GM20000 (cell line): Measurements from ENCODE around the gene KCNT2.

ENCODE experiments used
- DNase-seq: peaks from one replicate; pipeline ENCODE4 v3.0.0; 2012; ENCODE audit warnings: low spot score
- TF ChIP-seq, protein P1 (sequence below): IDR thresholded peaks from 2 replicates; pipeline ENCODE4 v1.5.1; 2012; ENCODE audit warnings: mild to moderate bottlenecking, control low read depth; ENCODE audit errors: extremely low read depth, missing control alignments

Gene KCNT2

DNA sequence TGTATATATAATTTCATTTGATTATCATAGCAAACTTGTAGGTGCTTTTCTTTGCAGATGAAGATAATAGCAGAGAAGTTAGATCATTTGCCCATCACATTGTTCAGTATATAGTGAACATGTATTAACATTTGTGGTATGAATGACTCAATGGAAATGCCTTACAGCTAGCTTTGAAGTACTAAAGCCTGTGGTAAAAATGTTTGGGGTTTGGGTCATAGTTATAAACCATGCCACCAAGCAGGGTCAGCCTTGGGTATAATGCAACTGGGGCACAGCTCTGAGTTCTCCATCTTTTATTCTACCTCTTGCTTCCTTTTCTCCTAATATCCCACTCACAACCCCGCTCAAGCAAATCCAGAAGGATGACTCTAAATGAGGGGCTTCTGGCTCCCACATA is 141.6 kb downstream of the KCNT2 start:
- TF ChIP-seq, protein P1, sequence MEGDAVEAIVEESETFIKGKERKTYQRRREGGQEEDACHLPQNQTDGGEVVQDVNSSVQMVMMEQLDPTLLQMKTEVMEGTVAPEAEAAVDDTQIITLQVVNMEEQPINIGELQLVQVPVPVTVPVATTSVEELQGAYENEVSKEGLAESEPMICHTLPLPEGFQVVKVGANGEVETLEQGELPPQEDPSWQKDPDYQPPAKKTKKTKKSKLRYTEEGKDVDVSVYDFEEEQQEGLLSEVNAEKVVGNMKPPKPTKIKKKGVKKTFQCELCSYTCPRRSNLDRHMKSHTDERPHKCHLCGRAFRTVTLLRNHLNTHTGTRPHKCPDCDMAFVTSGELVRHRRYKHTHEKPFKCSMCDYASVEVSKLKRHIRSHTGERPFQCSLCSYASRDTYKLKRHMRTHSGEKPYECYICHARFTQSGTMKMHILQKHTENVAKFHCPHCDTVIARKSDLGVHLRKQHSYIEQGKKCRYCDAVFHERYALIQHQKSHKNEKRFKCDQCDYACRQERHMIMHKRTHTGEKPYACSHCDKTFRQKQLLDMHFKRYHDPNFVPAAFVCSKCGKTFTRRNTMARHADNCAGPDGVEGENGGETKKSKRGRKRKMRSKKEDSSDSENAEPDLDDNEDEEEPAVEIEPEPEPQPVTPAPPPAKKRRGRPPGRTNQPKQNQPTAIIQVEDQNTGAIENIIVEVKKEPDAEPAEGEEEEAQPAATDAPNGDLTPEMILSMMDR: no peak
- no peak for DNase-seq

DNA sequence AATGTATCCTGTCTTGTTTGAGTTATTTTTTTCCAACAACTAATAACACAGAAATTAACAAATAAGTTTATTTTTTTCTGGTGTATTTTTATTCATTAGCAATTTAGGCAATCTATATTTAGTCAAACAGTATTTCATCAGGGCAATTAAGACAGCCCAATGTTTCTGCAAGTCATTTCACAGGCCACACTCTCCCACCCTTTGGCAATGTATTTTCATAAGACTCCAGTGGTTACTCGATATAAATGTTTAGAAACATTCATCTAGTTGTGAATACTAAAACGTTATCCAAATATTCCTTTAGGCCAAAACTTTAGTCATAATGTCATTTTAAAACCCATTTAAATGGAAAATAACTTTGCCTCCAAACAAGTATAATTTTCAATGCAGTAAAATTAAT is 142.1 kb downstream of the KCNT2 start:
- TF ChIP-seq, protein P1: no peak
- no peak for DNase-seq

DNA sequence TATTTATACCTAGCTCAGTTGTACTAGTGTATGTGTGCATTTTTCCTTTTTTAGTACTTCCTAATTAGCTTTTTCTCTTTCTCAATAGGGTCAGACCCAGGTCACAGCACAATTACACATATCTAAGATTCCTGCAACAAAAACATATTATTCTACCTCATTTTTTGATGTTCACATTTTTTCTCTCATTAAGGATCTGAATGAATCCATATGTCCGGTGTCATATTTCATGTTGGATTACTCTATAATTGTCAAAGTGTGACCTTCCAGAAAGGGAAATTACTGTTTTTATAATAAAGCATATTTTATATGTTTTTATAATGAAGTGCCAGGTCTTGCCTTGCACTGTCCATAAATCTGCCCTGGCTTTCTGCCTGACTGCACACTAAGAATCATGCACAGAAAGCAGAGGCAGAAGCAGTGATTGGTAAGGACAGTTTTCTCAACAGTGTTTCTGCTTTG is 143.7 kb downstream of the KCNT2 start:
- TF ChIP-seq, protein P1: no peak
- DNase-seq: no peak

DNA sequence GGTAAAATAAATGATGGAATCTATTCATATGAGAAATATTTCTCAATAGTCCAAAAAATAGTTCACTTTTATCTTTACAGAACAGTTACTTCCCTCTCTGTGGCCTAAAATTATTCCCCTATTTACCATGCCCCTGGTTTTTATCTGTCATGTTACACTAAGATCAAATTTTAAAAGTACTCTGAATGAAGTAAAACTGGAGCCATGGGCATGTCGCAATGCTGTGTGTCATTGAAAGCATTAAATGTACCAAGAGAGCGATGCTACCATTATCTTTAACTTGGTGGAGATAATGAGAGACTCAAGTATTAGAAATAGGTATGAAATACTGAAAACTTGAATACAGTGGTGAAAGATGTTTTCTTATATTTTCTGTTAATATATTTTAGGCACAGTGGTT is 146.2 kb downstream of the KCNT2 start:
- DNase-seq: no peak
- TF ChIP-seq, protein P1: no peak

DNA sequence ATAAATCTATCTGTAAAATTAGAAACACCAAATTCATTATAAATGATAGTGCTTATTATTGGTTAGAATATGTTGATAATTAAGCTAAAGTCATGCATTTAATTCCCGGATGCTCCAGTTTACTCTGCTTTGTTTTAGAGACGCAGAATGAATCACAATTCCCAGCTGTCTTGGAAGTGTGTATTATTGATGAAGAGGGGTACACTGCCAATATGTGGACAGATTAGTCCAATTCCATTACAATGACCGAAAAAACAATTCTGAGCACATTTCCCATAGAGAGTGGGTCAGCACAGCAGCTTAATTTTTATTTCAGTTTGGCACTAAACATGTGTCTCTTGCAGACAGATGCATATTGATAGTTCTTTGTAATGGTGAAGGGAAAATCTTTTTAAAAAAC is 146.7 kb downstream of the KCNT2 start:
- TF ChIP-seq, protein P1: no peak

DNA sequence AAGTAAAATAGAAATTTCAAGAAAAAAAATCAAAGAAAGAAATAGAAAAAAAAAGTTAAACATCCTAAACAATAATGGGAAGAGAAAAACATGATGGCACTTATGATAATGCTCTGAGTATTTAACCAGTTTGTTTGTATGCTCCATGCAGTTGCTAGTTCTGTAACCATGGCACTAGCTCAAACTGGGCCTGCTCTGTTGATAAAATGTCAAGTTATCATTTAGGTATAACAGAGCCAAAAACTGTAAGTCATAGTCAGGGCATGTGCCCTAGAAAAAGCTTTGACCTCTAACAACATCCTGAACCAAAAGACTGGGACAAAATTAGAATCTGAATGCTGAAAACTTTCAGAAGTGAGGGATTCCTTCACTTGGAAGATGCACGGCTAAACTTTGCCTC is 148.9 kb downstream of the KCNT2 start:
- DNase-seq: no peak
- TF ChIP-seq, protein P1: no peak

More for the DNA sequence above, 146.7 kb downstream of the KCNT2 start:
- DNase-seq: no peak

DNA sequence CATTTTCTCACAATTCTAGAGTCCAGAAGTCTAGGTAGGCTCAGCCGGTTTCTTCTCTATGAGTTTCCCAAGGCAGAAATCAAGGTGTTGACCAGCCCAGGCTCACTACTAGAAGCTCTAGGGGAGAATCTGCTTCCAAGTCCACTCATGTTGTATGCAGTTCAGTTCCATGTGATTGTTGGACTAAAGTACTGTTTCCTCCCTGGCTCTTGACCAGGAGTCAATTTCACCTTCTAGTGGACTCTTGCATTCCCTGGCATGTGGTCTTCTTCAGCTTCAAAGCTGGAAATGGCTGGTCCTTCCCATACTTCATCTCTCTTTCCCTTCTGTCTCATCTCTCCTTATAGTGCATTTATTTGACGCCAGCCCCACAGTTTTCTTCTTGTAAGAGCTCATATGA is 153.4 kb downstream of the KCNT2 start:
- DNase-seq: no peak

More for the DNA sequence above, 153.4 kb downstream of the KCNT2 start:
- TF ChIP-seq, protein P1: no peak
